HEK293T (cell line): ENCODE results near the gene CELA3B.

Experiments
- CTCF ChIA-PET: fragments of 350-600 bp; formaldehyde crosslinking; extraction: SDS; loops from one replicate; lab custom pipeline; 2021; ENCODE audit warnings: antibody characterized with exemption, inconsistent platforms; lab: Yijun Ruan, JAX
- POLR2A ChIA-PET: fragments of 350-600 bp; formaldehyde crosslinking; extraction: SDS; loops from one replicate; lab custom pipeline; 2020; ENCODE audit warnings: antibody characterized with exemption, inconsistent platforms; lab: Yijun Ruan, JAX
- DNase-seq: peaks from one replicate; pipeline ENCODE4 v3.0.0; 2012; ENCODE audit warnings: mixed read lengths; ENCODE audit errors: extremely low spot score
- ARNT ChIP-seq: fragments of 450-650 bp; IDR thresholded peaks from 2 replicates; pipeline ENCODE4 v1.6.1; 2017; ENCODE audit warnings: mild to moderate bottlenecking
- BHLHE40 ChIP-seq: fragments of 450-650 bp; IDR thresholded peaks from 2 replicates; pipeline ENCODE4 v1.6.1; 2016; ENCODE audit warnings: mild to moderate bottlenecking, moderate library complexity, borderline replicate concordance
- CTBP1 ChIP-seq: fragments of 450-650 bp; IDR thresholded peaks from 2 replicates; pipeline ENCODE4 v1.6.1; 2016; ENCODE audit warnings: borderline replicate concordance
- ELF4 ChIP-seq: fragments of 450-650 bp; IDR thresholded peaks from 2 replicates; pipeline ENCODE4 v1.6.1; 2017; ENCODE audit warnings: antibody characterized with exemption
- FOXA1 ChIP-seq: fragments of 450-650 bp; IDR thresholded peaks from 2 replicates; pipeline ENCODE4 v1.6.1; 2016; ENCODE audit warnings: mild to moderate bottlenecking
- FOXK2 ChIP-seq: fragments of 450-650 bp; IDR thresholded peaks from 2 replicates; pipeline ENCODE4 v1.6.1; 2016; ENCODE audit warnings: mild to moderate bottlenecking
- FOXM1 ChIP-seq: fragments of 450-650 bp; IDR thresholded peaks from 2 replicates; pipeline ENCODE4 v1.6.1; 2017; ENCODE audit warnings: mild to moderate bottlenecking, borderline replicate concordance
- HDGF ChIP-seq: fragments of 450-650 bp; IDR thresholded peaks from 2 replicates; pipeline ENCODE4 v1.6.1; 2017; ENCODE audit warnings: antibody characterized with exemption, borderline replicate concordance
- L3MBTL2 ChIP-seq: fragments of 450-650 bp; conservative IDR thresholded peaks from 2 replicates; pipeline ENCODE4 v1.6.1; 2016; ENCODE audit warnings: mild to moderate bottlenecking
- LEF1 ChIP-seq: fragments of 450-650 bp; IDR thresholded peaks from 2 replicates; pipeline ENCODE4 v1.6.1; 2017; ENCODE audit warnings: mild to moderate bottlenecking, borderline replicate concordance
- NFRKB ChIP-seq: fragments of 450-650 bp; IDR thresholded peaks from 2 replicates; pipeline ENCODE4 v1.6.1; 2016; ENCODE audit warnings: mild to moderate bottlenecking, moderate library complexity
- PKNOX1 ChIP-seq: fragments of 450-650 bp; IDR thresholded peaks from 2 replicates; pipeline ENCODE4 v1.6.1; 2016
- SP1 ChIP-seq: fragments of 450-650 bp; IDR thresholded peaks from 2 replicates; pipeline ENCODE4 v1.6.1; 2017
- SUZ12 ChIP-seq: fragments of 450-650 bp; IDR thresholded peaks from 2 replicates; pipeline ENCODE4 v1.6.1; 2016; ENCODE audit warnings: mild to moderate bottlenecking
- TARDBP ChIP-seq: fragments of 450-650 bp; IDR thresholded peaks from 2 replicates; pipeline ENCODE4 v1.6.1; 2016
- ZNF384 ChIP-seq: fragments of 450-650 bp; IDR thresholded peaks from 2 replicates; pipeline ENCODE4 v1.6.1; 2016

The CELA3B gene

GRCh38 chr1:21937034-21937371, 39.8 kb upstream of the CELA3B start, which contains the start of gene HSPG2:
Gene HSPG2, minus strand, starts transcription at chr1:21937310. Its CDS starts 93 bp downstream, at chr1:21937217.
- DNase-seq: no peak
- POLR2A ChIA-PET: interaction anchor here (1.2 kb wide), 1 partner anchor 87 kb away, joined by 3 read pairs; no protein-coding TSS in a partner anchor
- CTCF ChIA-PET: interaction anchor here (0.7 to 1.1 kb wide), 2 partner anchors 10 to 26 kb away, joined by 3 read pairs; no protein-coding TSS in a partner anchor
- TF ChIP-seq ARNT (no peak), ELF4 (no peak), NFRKB (no peak), CTBP1 (no peak), FOXK2 (no peak), BHLHE40 (no peak), LEF1 (no peak), SP1 (no peak), FOXA1 (no peak), FOXM1 (no peak), SUZ12 (no peak), ZNF384 (no peak), PKNOX1 (no peak), HDGF (no peak), L3MBTL2 (no peak), TARDBP (no peak)

- TF ChIP-seq FOXM1: peak; percentile 95; the same call in 1 of the 2 replicates
- TF ChIP-seq ZNF384: peak; percentile 65; the same call in 1 of the 2 replicates
- TF ChIP-seq L3MBTL2: peak; percentile 73
- peak; percentile 21; the same call in 1 of the 2 replicates for TF ChIP-seq TARDBP
- TF ChIP-seq BHLHE40: no peak
- 0 out of 2 replicates have a peak, but pooled peaks have one; percentile 71 for TF ChIP-seq LEF1
- peak; percentile 92 for DNase-seq
- ChIA-PET CTCF (interaction anchor here (0.7 to 1.1 kb wide), 2 partner anchors 9 to 26 kb away, joined by 3 read pairs; no protein-coding TSS in a partner anchor), POLR2A (no interaction called here)
These were observed 39.3 kb upstream of the CELA3B start for GRCh38 chr1:21937372-21938121.

GRCh38 chr1:21938732-21939538, 37.9 kb upstream of the CELA3B start:
- DNase-seq: no peak
- TF ChIP-seq HDGF (no peak), CTBP1 (no peak), PKNOX1 (no peak), FOXM1 (no peak), NFRKB (no peak), BHLHE40 (no peak), L3MBTL2 (no peak), SP1 (no peak), SUZ12 (no peak), ARNT (no peak)
- POLR2A ChIA-PET: interaction anchor here (1.3 kb wide), 1 partner anchor 156 kb away, joined by 4 read pairs; the partner anchor contains the start of gene USP48
- CTCF ChIA-PET: interaction anchor here (0.9 kb wide), 1 partner anchor 77 kb away, joined by 6 read pairs; no protein-coding TSS in a partner anchor

- TF ChIP-seq ZNF384 (no peak), PKNOX1 (peak; percentile 48; the same call in 1 of the 2 replicates)
- ChIA-PET POLR2A (interaction anchor here (0.8 to 1.3 kb wide), 2 partner anchors 85 to 157 kb away, joined by 4 read pairs; partner anchors contain the start of gene USP48), CTCF (interaction anchor here (0.6 to 0.9 kb wide), 3 partner anchors 22 to 262 kb away, joined by 3 read pairs; no protein-coding TSS in a partner anchor)
- DNase-seq: peak; percentile 62
These were observed 37.0 kb upstream of the CELA3B start for GRCh38 chr1:21939650-21940374.

GRCh38 chr1:21940492-21940891, 36.3 kb upstream of the CELA3B start:
- POLR2A ChIA-PET: no interaction called here
- CTCF ChIA-PET: interaction anchor here (0.8 to 0.9 kb wide), 2 partner anchors 22 to 263 kb away, joined by 3 read pairs; no protein-coding TSS in a partner anchor
- DNase-seq: no peak
- no peak for TF ChIP-seq HDGF
- no peak for TF ChIP-seq ELF4
- TF ChIP-seq TARDBP: no peak
- no peak for TF ChIP-seq L3MBTL2
- no peak for TF ChIP-seq BHLHE40
- TF ChIP-seq SUZ12: no peak
